Type B pancreatic cell (in vitro differentiated cells): ENCODE data around the gene CALML6. TPM values are rescaled to one million over a fixed set of nuclear protein-coding genes. Genes with fewer than 3 reads are reported as not detected.
"Not testable (repeated sequence)": the region's sequence is repeated elsewhere in the genome, so short reads cannot be mapped to it uniquely, and the experiment has no call there.

Experiments used
- DNase-seq: peaks from one replicate; pipeline ENCODE4 v3.0.0; 2021; ENCODE audit warnings: mixed read lengths; ENCODE audit not compliant: unreplicated experiment; ENCODE audit errors: extremely low spot score
- H3K27ac Mint-ChIP-seq: 2 replicates; pipeline ENCODE4 v1.8.0; 2021; ENCODE audit warnings: mild to moderate bottlenecking, mixed read lengths
- H3K27me3 Mint-ChIP-seq: 2 replicates; pipeline ENCODE4 v1.8.0; 2021; ENCODE audit warnings: mixed read lengths
- H3K36me3 Mint-ChIP-seq: 2 replicates; pipeline ENCODE4 v1.8.0; 2021; ENCODE audit warnings: mixed read lengths
- H3K4me1 Mint-ChIP-seq: one replicate; pipeline ENCODE4 v1.8.0; 2021; ENCODE audit warnings: mixed read lengths; ENCODE audit not compliant: unreplicated experiment
- H3K4me3 Mint-ChIP-seq: 2 replicates; pipeline ENCODE4 v1.8.0; 2021; ENCODE audit warnings: mild to moderate bottlenecking, mixed read lengths
- H3K9me3 Mint-ChIP-seq: 2 replicates; pipeline ENCODE4 v1.8.0; 2021; ENCODE audit warnings: mixed read lengths
- total RNA-seq: library from RNA; stranded (reverse); gene quantifications from 2 replicates; pipeline ENCODE4 v1.2.1, GENCODE V29; 2021; ENCODE audit warnings: low replicate concordance
- TF ChIP-seq, protein P1 (sequence below): fragments of 200-600 bp; sonication (generic); conservative IDR thresholded peaks from 2 replicates; pipeline ENCODE4 v1.5.0; 2021; ENCODE audit warnings: antibody characterized with exemption, mild to moderate bottlenecking

CALML6 gene
- total RNA-seq, 1 donor from 2014 or later = 0.65 TPM

DNA sequence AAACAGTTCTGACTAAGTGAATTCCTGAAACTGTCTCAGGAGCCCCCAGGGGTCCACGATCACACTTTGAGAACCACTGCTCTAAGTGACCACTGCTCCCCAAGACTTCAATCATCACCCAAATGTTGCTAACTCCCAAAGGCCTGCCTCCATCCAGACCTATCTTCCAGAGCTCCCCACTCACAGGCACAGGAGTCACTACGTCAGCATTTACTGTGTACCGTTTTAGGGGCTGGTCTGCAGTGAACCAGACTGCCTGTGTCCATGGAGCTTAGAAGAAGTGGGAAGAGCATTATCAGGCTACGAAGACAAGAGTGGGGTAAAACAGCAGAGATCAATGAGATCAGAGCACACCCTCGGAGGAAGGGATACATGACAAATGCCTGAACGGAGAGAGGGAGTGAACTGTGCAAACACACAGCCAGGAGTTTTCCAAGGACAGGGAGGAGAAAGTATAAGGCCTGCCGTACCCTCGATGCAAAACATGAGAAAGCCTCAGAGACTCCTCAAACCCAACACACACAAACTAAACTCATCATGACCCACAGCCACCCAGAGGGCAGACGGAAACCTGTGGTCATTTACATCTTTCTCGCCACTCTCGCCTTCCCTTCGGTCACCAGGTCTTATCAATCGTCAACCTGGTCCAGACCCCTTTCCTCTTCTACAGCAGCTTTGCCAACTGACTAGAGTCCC is 34.3 kb upstream of the CALML6 start:
- no peaks in the 10 kb centered on the region for H3K9me3 Mint-ChIP-seq
- peaks cover 27% of the 10 kb centered on the region for H3K36me3 Mint-ChIP-seq
- H3K27me3 Mint-ChIP-seq = no peaks in the 10 kb centered on the region
- H3K4me3 Mint-ChIP-seq = peak overlapping the region; percentile 29
- H3K4me1 Mint-ChIP-seq = peaks cover 49% of the 10 kb centered on the region
- TF ChIP-seq, protein P1, sequence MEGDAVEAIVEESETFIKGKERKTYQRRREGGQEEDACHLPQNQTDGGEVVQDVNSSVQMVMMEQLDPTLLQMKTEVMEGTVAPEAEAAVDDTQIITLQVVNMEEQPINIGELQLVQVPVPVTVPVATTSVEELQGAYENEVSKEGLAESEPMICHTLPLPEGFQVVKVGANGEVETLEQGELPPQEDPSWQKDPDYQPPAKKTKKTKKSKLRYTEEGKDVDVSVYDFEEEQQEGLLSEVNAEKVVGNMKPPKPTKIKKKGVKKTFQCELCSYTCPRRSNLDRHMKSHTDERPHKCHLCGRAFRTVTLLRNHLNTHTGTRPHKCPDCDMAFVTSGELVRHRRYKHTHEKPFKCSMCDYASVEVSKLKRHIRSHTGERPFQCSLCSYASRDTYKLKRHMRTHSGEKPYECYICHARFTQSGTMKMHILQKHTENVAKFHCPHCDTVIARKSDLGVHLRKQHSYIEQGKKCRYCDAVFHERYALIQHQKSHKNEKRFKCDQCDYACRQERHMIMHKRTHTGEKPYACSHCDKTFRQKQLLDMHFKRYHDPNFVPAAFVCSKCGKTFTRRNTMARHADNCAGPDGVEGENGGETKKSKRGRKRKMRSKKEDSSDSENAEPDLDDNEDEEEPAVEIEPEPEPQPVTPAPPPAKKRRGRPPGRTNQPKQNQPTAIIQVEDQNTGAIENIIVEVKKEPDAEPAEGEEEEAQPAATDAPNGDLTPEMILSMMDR = no peak
- DNase-seq = no peak
- H3K27ac Mint-ChIP-seq = peak overlapping the region; percentile 81

DNA sequence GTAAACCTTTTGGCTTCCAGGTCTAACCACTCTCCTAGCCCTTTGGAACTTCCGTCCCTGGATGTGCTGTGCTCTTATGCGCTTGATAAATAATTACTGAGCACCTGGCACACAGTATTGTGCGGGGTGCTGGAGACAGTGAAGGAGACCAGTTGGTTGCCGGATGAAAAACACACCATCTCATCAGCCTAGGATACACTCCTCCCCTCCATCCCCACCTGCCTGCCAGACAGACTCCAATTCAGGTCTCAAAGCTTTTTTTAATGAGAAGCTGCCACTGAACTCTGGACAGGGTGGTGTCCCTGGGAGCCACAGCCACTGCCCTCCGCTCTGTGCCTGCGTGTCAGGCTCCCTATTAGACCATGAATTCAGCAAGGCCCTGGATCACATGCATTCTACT is 33.3 kb upstream of the CALML6 start:
- peak overlapping the region; percentile 35 for H3K4me3 Mint-ChIP-seq
- H3K27me3 Mint-ChIP-seq = no peaks in the 10 kb centered on the region
- TF ChIP-seq, protein P1 = no peak

DNA sequence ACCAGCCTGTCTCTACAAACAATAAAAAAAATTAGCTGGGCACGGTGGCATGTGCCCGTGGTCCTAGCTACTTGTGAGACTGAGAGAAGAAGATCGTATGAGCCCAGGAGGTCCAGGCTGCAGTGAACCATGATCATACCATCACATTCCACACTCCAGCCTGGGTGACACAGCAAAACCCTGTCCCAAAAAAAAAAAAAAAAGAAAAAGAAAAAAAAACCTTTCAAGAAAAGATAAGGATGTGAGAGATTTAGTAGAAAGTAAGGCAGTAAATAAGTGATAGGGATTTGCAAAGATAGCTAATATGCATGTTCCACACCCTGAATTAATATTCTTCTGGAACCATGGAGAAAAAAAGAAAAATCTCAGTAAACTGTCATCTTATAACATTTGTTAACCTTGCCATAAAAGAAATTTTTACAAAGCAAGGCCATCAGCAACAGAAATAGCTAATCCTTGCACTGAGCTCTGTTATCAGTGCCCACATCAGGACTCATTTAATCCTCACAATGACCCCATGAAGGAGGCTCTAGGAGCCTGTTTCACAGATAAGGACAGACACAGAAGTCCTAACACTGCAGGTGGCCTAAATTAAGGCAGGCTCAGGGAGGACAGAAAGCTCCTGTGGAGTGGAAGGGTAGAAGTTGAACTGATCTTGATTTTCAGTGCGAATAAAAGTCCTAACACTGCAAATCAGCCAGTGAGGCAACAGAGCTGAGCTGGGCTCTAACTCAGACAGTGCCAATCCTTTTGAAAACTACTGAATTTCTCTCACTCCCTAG is 31.8 kb upstream of the CALML6 start:
- no peak for DNase-seq
- Mint-ChIP-seq H3K27me3 (no peaks in the 10 kb centered on the region), H3K4me3 (peak overlapping the region; percentile 22), H3K36me3 (peaks cover 21% of the 10 kb centered on the region), H3K27ac (peak overlapping the region; percentile 77), H3K9me3 (no peaks in the 10 kb centered on the region), H3K4me1 (peaks cover 47% of the 10 kb centered on the region)
- TF ChIP-seq, protein P1 = no peak

More for the DNA sequence above, 33.3 kb upstream of the CALML6 start:
- peaks cover 46% of the 10 kb centered on the region for H3K4me1 Mint-ChIP-seq
- DNase-seq = no peak
- H3K9me3 Mint-ChIP-seq = no peaks in the 10 kb centered on the region
- peaks cover 22% of the 10 kb centered on the region for H3K36me3 Mint-ChIP-seq
- H3K27ac Mint-ChIP-seq = peak overlapping the region; percentile 81

DNA sequence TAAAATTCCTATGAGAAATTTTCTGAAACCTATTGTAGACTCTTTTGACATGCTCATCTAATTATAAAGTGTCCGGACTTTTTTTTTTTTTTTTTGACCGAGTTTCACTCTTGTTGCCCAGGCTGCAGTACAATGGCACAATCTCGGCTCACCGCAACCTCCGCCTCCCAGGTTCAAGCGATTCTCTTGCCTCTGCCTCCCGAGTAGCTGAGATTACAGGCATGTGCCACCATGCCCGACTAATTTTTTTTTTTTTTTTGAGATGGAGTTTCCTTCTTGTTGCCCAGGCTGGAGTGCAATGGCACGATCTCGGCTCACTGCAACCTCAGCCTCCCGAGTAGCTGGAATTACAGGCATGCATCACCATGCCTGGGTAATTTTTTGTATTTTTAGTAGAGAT is 31.2 kb upstream of the CALML6 start:
- Mint-ChIP-seq H3K4me1 (peaks cover 47% of the 10 kb centered on the region), H3K4me3 (peak overlapping the region; percentile 22)

DNA sequence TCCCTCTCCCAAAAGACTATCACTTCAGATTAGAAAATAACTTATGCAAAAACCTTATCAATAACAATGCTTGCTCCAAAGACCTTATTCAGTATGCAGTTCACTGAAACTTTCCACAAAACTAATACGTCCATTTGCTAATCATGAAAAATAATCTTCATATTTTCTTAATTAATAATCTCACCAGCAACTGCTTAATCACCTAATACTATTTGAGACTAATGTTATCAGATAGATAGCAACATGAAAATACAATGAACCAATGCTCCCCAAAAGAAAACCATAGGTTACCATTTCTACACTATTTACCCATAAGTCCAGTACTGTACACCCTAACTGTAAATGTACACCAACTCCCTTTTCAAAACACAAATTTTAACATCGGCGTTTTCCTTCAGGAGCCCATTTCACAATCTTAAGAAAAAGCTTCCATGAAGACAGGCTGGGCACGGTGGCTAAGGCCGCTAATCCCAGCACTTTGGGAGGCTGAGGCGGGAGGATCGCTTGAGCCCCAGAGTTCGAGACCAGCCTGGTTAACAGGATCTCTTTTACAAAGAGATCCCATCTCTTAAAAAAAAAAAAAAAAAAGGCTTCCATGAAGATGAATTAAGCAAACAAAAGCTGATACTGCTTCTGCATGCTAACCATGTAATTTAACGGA is 25.8 kb upstream of the CALML6 start:
- H3K4me3 Mint-ChIP-seq = peak overlapping the region; percentile 90
- H3K27ac Mint-ChIP-seq = peak overlapping the region; percentile 91
- peaks cover 31% of the 10 kb centered on the region for H3K4me1 Mint-ChIP-seq
- DNase-seq = no peak
- peaks cover 17% of the 10 kb centered on the region for H3K36me3 Mint-ChIP-seq
- TF ChIP-seq, protein P1 = no peak
- H3K9me3 Mint-ChIP-seq = no peaks in the 10 kb centered on the region
- no peaks in the 10 kb centered on the region for H3K27me3 Mint-ChIP-seq

More for the DNA sequence above, 31.2 kb upstream of the CALML6 start:
- not testable (repeated sequence) for H3K9me3 Mint-ChIP-seq, DNase-seq, H3K27me3 Mint-ChIP-seq
- H3K27ac Mint-ChIP-seq = peak overlapping the region; percentile 77
- H3K36me3 Mint-ChIP-seq = peaks cover 17% of the 10 kb centered on the region
